NOMO-1 (cell line): ENCODE data around the gene INPP5F.

Experiments used
- DNase-seq, 2 experiments: peaks; one replicate each; lab custom pipeline; 2025; ENCODE audit not compliant: unreplicated experiment in 2 of 2; lab: John Stamatoyannopoulos, UW

The INPP5F gene

GRCh38 chr10:119725828-119726675 is at the start of gene INPP5F:
INPP5F (plus strand) TSS chr10:119726050; CDS start chr10:119726263, 213 bp downstream.
- DNase-seq, result peak; percentile 95 to 98

- DNase-seq, result no peak
These were observed 48.7 kb upstream of the INPP5F start for GRCh38 chr10:119677126-119677525.

GRCh38 chr10:119677904-119678755 is 47.7 kb upstream of the INPP5F start:
- no peak for DNase-seq

GRCh38 chr10:119679480-119679829 is 46.4 kb upstream of the INPP5F start:
- DNase-seq, result no peak

- DNase-seq, result no peak
These were observed 45.8 kb upstream of the INPP5F start for GRCh38 chr10:119680050-119680449.

GRCh38 chr10:119680650-119681081 is 45.2 kb upstream of the INPP5F start:
- DNase-seq, result no peak

- DNase-seq, result peak; percentile 59 to 63
These were observed 39.2 kb upstream of the INPP5F start for GRCh38 chr10:119686465-119687191.

GRCh38 chr10:119687192-119688032 is 38.4 kb upstream of the INPP5F start:
- DNase-seq, result no peak

GRCh38 chr10:119688033-119688508 is 37.8 kb upstream of the INPP5F start:
- peak in 1 of 2 experiments; percentile 30 for DNase-seq

- DNase-seq, result no peak
These were observed 36.8 kb upstream of the INPP5F start for GRCh38 chr10:119689016-119689580.

GRCh38 chr10:119691726-119692125 is 34.1 kb upstream of the INPP5F start:
- no peak for DNase-seq

- DNase-seq, result no peak
These were observed 32.4 kb upstream of the INPP5F start for GRCh38 chr10:119693262-119693957.

- DNase-seq, result no peak
These were observed 31.2 kb upstream of the INPP5F start for GRCh38 chr10:119694608-119695007.

GRCh38 chr10:119700321-119700954 is 25.4 kb upstream of the INPP5F start:
- peak in 1 of 2 experiments; percentile 87 for DNase-seq

GRCh38 chr10:119701861-119702260 is 24.0 kb upstream of the INPP5F start:
- DNase-seq, result no peak

- no peak for DNase-seq
These were observed 23.3 kb upstream of the INPP5F start for GRCh38 chr10:119702583-119702982.

- DNase-seq, result no peak
These were observed 21.8 kb upstream of the INPP5F start for GRCh38 chr10:119703903-119704508.

GRCh38 chr10:119705434-119705831 is 20.4 kb upstream of the INPP5F start:
- peak in 1 of 2 experiments; percentile 7 for DNase-seq
